Measurements from ENCODE around the gene STRBP.

The STRBP gene

GRCh38 chr9:123237220-123237619 lies 31.2 kb downstream of the STRBP start:
- TF ChIP-seq SP1 (IDR thresholded peaks at IDR 0.05) (no peak), ELF4 (IDR thresholded peaks at IDR 0.05) (no peak), NFRKB (IDR thresholded peaks at IDR 0.05) (no peak), ARNT (IDR thresholded peaks at IDR 0.05) (no peak)
- ChIA-PET POLR2A (no interaction called here), CTCF (no interaction called here)
- DNase-seq (ENCODE audit: extremely low spot score) = no peak

GRCh38 chr9:123235448-123235847 lies 32.9 kb downstream of the STRBP start:
- TF ChIP-seq PKNOX1 (IDR thresholded peaks at IDR 0.05) (no peak), BHLHE40 (IDR thresholded peaks at IDR 0.05; ENCODE audit: borderline replicate concordance) (no peak), FOXK2 (IDR thresholded peaks at IDR 0.05) (no peak), LEF1 (IDR thresholded peaks at IDR 0.05; ENCODE audit: borderline replicate concordance) (no peak), L3MBTL2 (conservative IDR thresholded peaks at IDR 0.05) (no peak), FOXA1 (IDR thresholded peaks at IDR 0.05) (no peak)

GRCh38 chr9:123234853-123235252 lies 33.5 kb downstream of the STRBP start:
- ChIA-PET CTCF (interaction anchor here (1.3 kb wide), 1 partner anchor 9 kb away, joined by 7 read pairs; no protein-coding TSS in a partner anchor), POLR2A (no interaction called here)
- no peak for TF ChIP-seq NFRKB (IDR thresholded peaks at IDR 0.05)
- no peak for TF ChIP-seq PKNOX1 (IDR thresholded peaks at IDR 0.05)
- no peak for TF ChIP-seq ELF4 (IDR thresholded peaks at IDR 0.05)
- no peak for TF ChIP-seq HDGF (IDR thresholded peaks at IDR 0.05; ENCODE audit: borderline replicate concordance)
- no peak for TF ChIP-seq BHLHE40 (IDR thresholded peaks at IDR 0.05; ENCODE audit: borderline replicate concordance)
- no peak for TF ChIP-seq CTBP1 (IDR thresholded peaks at IDR 0.05; ENCODE audit: borderline replicate concordance)
- DNase-seq (ENCODE audit: extremely low spot score) = no peak

More at GRCh38 chr9:123235448-123235847, 32.9 kb downstream of the STRBP start:
- no peak for DNase-seq (ENCODE audit: extremely low spot score)
- ChIA-PET POLR2A (no interaction called here), CTCF (interaction anchor here (1.3 kb wide), 1 partner anchor 10 kb away, joined by 7 read pairs; no protein-coding TSS in a partner anchor)

- ChIA-PET POLR2A (no interaction called here), CTCF (no interaction called here)
- TF ChIP-seq ARNT (IDR thresholded peaks at IDR 0.05) = no peak
- TF ChIP-seq TARDBP (IDR thresholded peaks at IDR 0.05) = no peak
- no peak for TF ChIP-seq ZNF384 (IDR thresholded peaks at IDR 0.05)
- no peak for TF ChIP-seq HDGF (IDR thresholded peaks at IDR 0.05; ENCODE audit: borderline replicate concordance)
- TF ChIP-seq SP1 (IDR thresholded peaks at IDR 0.05) = no peak
- TF ChIP-seq CTBP1 (IDR thresholded peaks at IDR 0.05; ENCODE audit: borderline replicate concordance) = no peak
- no peak for TF ChIP-seq PKNOX1 (IDR thresholded peaks at IDR 0.05)
- TF ChIP-seq SUZ12 (IDR thresholded peaks at IDR 0.05) = no peak
- TF ChIP-seq NFRKB (IDR thresholded peaks at IDR 0.05) = no peak
- no peak for DNase-seq (ENCODE audit: extremely low spot score)
These were observed 36.1 kb downstream of the STRBP start for GRCh38 chr9:123232332-123232731.

- TF ChIP-seq SP1 (IDR thresholded peaks at IDR 0.05) (no peak), PKNOX1 (IDR thresholded peaks at IDR 0.05) (0 out of 2 replicates have a peak, but pooled peaks have one; percentile 37)
- CTCF ChIA-PET = no interaction called here
- no peak for DNase-seq (ENCODE audit: extremely low spot score)
These were observed 37.0 kb downstream of the STRBP start for GRCh38 chr9:123231421-123231820.

GRCh38 chr9:123228967-123229366 lies 39.4 kb downstream of the STRBP start:
- DNase-seq (ENCODE audit: extremely low spot score) = no peak
- TF ChIP-seq LEF1 (IDR thresholded peaks at IDR 0.05; ENCODE audit: borderline replicate concordance) (no peak), ARNT (IDR thresholded peaks at IDR 0.05) (no peak), NFRKB (IDR thresholded peaks at IDR 0.05) (no peak), HDGF (IDR thresholded peaks at IDR 0.05; ENCODE audit: borderline replicate concordance) (no peak), BHLHE40 (IDR thresholded peaks at IDR 0.05; ENCODE audit: borderline replicate concordance) (no peak), ELF4 (IDR thresholded peaks at IDR 0.05) (no peak), L3MBTL2 (conservative IDR thresholded peaks at IDR 0.05) (no peak), FOXA1 (IDR thresholded peaks at IDR 0.05) (no peak), FOXM1 (IDR thresholded peaks at IDR 0.05; ENCODE audit: borderline replicate concordance) (no peak), SP1 (IDR thresholded peaks at IDR 0.05) (no peak), FOXK2 (IDR thresholded peaks at IDR 0.05) (no peak)
- CTCF ChIA-PET = no interaction called here
- POLR2A ChIA-PET = no interaction called here

More at GRCh38 chr9:123231421-123231820, 37.0 kb downstream of the STRBP start:
- POLR2A ChIA-PET = no interaction called here

GRCh38 chr9:123225995-123226394 lies 42.4 kb downstream of the STRBP start:
- CTCF ChIA-PET = interaction anchor here (0.6 to 0.9 kb wide), 3 partner anchors 9 to 146 kb away, joined by 3 to 7 read pairs (median 4); no protein-coding TSS in a partner anchor
- DNase-seq (ENCODE audit: extremely low spot score) = no peak
- TF ChIP-seq ZNF384 (IDR thresholded peaks at IDR 0.05) = no peak
- TF ChIP-seq ARNT (IDR thresholded peaks at IDR 0.05) = no peak
- TF ChIP-seq SUZ12 (IDR thresholded peaks at IDR 0.05) = no peak
- POLR2A ChIA-PET = no interaction called here

Data from HEK293T (cell line).